SK-N-SH treated with all-trans-retinoic acid at 6 μM for 48 hours (cell line): ENCODE data around the gene CAMK2A.

Experiments used
- ATAC-seq: fragments of 200-7000 bp; cut with Tn5 transposase; 3 replicates; pipeline ENCODE4 v1.9.1; 2020; ENCODE audit warnings: mild to moderate bottlenecking, moderate library complexity
- ARNTL ChIP-seq: fragments of 450-650 bp; formaldehyde crosslinking; IDR thresholded peaks from 2 replicates; pipeline ENCODE4 v1.5.0; 2020; ENCODE audit warnings: low read depth, mild to moderate bottlenecking, moderate library complexity, borderline replicate concordance
- BACH2 ChIP-seq: fragments of 250-450 bp; sonication (Bioruptor Pico); IDR thresholded peaks from 2 replicates; pipeline ENCODE4 v1.9.0; 2021; ENCODE audit warnings: mild to moderate bottlenecking, borderline replicate concordance
- CREB5 ChIP-seq: fragments of 250-450 bp; sonication (Bioruptor Pico); IDR thresholded peaks from 2 replicates; pipeline ENCODE4 v1.5.1; 2020; ENCODE audit warnings: low read depth, mild to moderate bottlenecking, moderate library complexity
- CSDC2 ChIP-seq: fragments of 250-450 bp; sonication (Bioruptor Pico); IDR thresholded peaks from 2 replicates; pipeline ENCODE4 v1.5.0; 2020; ENCODE audit warnings: mild to moderate bottlenecking, moderate library complexity
- ESRRG ChIP-seq: fragments of 250-450 bp; sonication (Bioruptor Pico); IDR thresholded peaks from 2 replicates; pipeline ENCODE4 v1.6.1; 2021; ENCODE audit warnings: mild to moderate bottlenecking
- ISL1 ChIP-seq: fragments of 250-450 bp; sonication (Bioruptor Pico); IDR thresholded peaks from 2 replicates; pipeline ENCODE4 v2.1.2; 2022; ENCODE audit warnings: mild to moderate bottlenecking, moderate library complexity
- OSR1 ChIP-seq: fragments of 250-450 bp; sonication (Bioruptor Pico); IDR thresholded peaks from 2 replicates; pipeline ENCODE4 v1.8.0; 2022; ENCODE audit warnings: moderate library complexity, mild to moderate bottlenecking, inconsistent platforms
- POU6F1 ChIP-seq: fragments of 250-450 bp; sonication (Bioruptor Pico); IDR thresholded peaks from 2 replicates; pipeline ENCODE4 v1.8.0; 2021; ENCODE audit warnings: low read depth, mild to moderate bottlenecking, moderate library complexity, borderline replicate concordance
- SNAI2 ChIP-seq: fragments of 250-450 bp; sonication (Bioruptor Pico); IDR thresholded peaks from 2 replicates; pipeline ENCODE4 v1.5.0; 2020; ENCODE audit warnings: mild to moderate bottlenecking, moderate library complexity
- TCF4 ChIP-seq: fragments of 250-450 bp; sonication (Bioruptor Pico); IDR thresholded peaks from 2 replicates; pipeline ENCODE4 v1.8.0; 2021; ENCODE audit warnings: mild to moderate bottlenecking, moderate library complexity, borderline replicate concordance
- TOX ChIP-seq: fragments of 250-450 bp; sonication (Bioruptor Pico); IDR thresholded peaks from 2 replicates; pipeline ENCODE4 v1.8.0; 2021; ENCODE audit warnings: mild to moderate bottlenecking, moderate library complexity, borderline replicate concordance
- TSHZ2 ChIP-seq: fragments of 250-450 bp; sonication (Bioruptor Pico); IDR thresholded peaks from 2 replicates; pipeline ENCODE4 v1.5.0; 2020; ENCODE audit warnings: mild to moderate bottlenecking, moderate library complexity
- ZFP3 ChIP-seq: fragments of 250-450 bp; sonication (Bioruptor Pico); IDR thresholded peaks from 2 replicates; pipeline ENCODE4 v1.5.0; 2020; ENCODE audit warnings: mild to moderate bottlenecking, moderate library complexity
- ZFP30 ChIP-seq: fragments of 450-650 bp; formaldehyde crosslinking; IDR thresholded peaks from 2 replicates; pipeline ENCODE4 v1.5.0; 2022; ENCODE audit warnings: mild to moderate bottlenecking, moderate library complexity
- ZNF565 ChIP-seq: fragments of 450-650 bp; formaldehyde crosslinking; conservative IDR thresholded peaks from 2 replicates; pipeline ENCODE4 v1.5.0; 2020; ENCODE audit warnings: low read depth, mild to moderate bottlenecking, moderate library complexity
- ZNF70 ChIP-seq: fragments of 450-650 bp; formaldehyde crosslinking; IDR thresholded peaks from 2 replicates; pipeline ENCODE4 v1.5.0; 2020; ENCODE audit warnings: mild to moderate bottlenecking, moderate library complexity
- TF ChIP-seq, protein P1 (sequence below): fragments of 250-450 bp; sonication (Bioruptor Pico); IDR thresholded peaks from 2 replicates; pipeline ENCODE4 v1.5.1; 2021; ENCODE audit warnings: mild to moderate bottlenecking, moderate library complexity
- TF ChIP-seq, protein P2 (sequence below): fragments of 250-450 bp; sonication (Bioruptor Pico); IDR thresholded peaks from 2 replicates; pipeline ENCODE4 v1.8.0; 2020; ENCODE audit warnings: mild to moderate bottlenecking, moderate library complexity, borderline replicate concordance

CAMK2A gene

GRCh38 chr5:150305557-150305956 is 16.0 kb upstream of the CAMK2A start (continued):
- TF ChIP-seq CSDC2 (CRISPR knock-in tag), result no peak
- TF ChIP-seq, protein P1, sequence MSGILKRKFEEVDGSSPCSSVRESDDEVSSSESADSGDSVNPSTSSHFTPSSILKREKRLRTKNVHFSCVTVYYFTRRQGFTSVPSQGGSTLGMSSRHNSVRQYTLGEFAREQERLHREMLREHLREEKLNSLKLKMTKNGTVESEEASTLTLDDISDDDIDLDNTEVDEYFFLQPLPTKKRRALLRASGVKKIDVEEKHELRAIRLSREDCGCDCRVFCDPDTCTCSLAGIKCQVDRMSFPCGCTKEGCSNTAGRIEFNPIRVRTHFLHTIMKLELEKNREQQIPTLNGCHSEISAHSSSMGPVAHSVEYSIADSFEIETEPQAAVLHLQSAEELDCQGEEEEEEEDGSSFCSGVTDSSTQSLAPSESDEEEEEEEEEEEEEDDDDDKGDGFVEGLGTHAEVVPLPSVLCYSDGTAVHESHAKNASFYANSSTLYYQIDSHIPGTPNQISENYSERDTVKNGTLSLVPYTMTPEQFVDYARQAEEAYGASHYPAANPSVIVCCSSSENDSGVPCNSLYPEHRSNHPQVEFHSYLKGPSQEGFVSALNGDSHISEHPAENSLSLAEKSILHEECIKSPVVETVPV (CRISPR knock-in tag), result no peak
- no peak for TF ChIP-seq OSR1 (CRISPR knock-in tag)

DNA sequence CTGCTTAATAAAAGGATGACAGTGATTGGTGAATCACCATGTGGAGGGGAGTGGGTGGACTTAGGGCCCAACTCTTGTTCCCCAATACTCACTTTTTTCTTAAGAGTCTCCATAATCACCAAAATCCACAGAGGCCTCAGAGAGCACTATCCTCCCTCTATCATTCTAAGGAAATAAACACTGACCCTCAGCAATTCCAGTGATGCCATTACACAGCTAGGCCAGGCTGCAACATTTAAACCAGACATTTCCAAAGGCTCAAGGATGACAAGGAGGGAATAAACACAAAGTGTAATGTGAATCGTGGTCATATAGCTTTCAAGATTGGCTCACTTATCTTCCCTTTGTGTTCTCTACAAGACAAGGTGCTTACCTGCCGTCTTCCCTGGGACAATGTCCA is 15.5 kb upstream of the CAMK2A start:
- no peak for ATAC-seq

DNA sequence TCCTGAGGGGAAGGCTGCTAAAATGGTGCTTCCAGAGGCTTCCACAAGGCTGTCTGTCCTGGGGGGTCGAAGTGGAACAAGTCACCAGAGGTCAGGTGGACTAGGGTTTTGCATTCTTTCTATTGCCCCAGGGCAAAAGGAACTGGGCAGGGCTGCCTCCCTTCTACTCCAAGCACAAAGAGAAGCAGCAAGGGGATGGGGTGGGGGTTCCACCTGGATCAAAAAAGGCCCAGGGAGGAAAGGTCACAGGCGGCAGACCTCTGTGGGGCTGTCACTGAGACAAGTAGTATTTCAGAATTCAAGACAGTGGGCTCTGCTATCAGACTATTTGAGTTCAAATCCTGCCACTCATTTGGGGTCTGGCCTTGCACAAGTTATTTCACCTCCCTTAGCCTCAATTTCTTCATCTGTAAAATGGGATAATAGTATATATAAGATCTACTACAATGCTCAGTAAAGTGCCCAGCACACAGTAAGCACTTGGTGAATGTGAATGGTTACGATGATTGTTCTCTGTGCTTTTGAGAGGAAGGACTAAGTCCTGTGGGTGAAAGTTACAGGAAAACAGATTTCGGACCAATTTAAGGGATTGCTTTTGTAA is 15.0 kb upstream of the CAMK2A start:
- no peak for TF ChIP-seq ZFP30 (CRISPR knock-in tag)
- no peak for TF ChIP-seq TOX (CRISPR knock-in tag)
- no peak for TF ChIP-seq ARNTL (CRISPR knock-in tag)
- TF ChIP-seq, all 23 proteins: peak for 0
- no peak for ATAC-seq

More for the DNA sequence above, 15.5 kb upstream of the CAMK2A start:
- no peak for TF ChIP-seq ESRRG (CRISPR knock-in tag)
- no peak for TF ChIP-seq ZFP30 (CRISPR knock-in tag)
- TF ChIP-seq CREB5, result no peak
- TF ChIP-seq, protein P2, sequence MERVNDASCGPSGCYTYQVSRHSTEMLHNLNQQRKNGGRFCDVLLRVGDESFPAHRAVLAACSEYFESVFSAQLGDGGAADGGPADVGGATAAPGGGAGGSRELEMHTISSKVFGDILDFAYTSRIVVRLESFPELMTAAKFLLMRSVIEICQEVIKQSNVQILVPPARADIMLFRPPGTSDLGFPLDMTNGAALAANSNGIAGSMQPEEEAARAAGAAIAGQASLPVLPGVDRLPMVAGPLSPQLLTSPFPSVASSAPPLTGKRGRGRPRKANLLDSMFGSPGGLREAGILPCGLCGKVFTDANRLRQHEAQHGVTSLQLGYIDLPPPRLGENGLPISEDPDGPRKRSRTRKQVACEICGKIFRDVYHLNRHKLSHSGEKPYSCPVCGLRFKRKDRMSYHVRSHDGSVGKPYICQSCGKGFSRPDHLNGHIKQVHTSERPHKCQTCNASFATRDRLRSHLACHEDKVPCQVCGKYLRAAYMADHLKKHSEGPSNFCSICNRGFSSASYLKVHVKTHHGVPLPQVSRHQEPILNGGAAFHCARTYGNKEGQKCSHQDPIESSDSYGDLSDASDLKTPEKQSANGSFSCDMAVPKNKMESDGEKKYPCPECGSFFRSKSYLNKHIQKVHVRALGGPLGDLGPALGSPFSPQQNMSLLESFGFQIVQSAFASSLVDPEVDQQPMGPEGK (CRISPR knock-in tag), result no peak
- TF ChIP-seq, protein P1 (CRISPR knock-in tag), result no peak
- no peak for TF ChIP-seq ZFP3 (CRISPR knock-in tag)
- TF ChIP-seq BACH2 (CRISPR knock-in tag), result no peak
- no peak for TF ChIP-seq TCF4 (CRISPR knock-in tag)
- TF ChIP-seq ARNTL (CRISPR knock-in tag), result no peak
- no peak for TF ChIP-seq POU6F1 (CRISPR knock-in tag)
- no peak for TF ChIP-seq ZNF565 (CRISPR knock-in tag)
- TF ChIP-seq ISL1 (CRISPR knock-in tag), result no peak
- no peak for TF ChIP-seq ZNF70
- TF ChIP-seq SNAI2 (CRISPR knock-in tag), result no peak
- TF ChIP-seq CSDC2 (CRISPR knock-in tag), result no peak
- TF ChIP-seq OSR1 (CRISPR knock-in tag), result no peak

DNA sequence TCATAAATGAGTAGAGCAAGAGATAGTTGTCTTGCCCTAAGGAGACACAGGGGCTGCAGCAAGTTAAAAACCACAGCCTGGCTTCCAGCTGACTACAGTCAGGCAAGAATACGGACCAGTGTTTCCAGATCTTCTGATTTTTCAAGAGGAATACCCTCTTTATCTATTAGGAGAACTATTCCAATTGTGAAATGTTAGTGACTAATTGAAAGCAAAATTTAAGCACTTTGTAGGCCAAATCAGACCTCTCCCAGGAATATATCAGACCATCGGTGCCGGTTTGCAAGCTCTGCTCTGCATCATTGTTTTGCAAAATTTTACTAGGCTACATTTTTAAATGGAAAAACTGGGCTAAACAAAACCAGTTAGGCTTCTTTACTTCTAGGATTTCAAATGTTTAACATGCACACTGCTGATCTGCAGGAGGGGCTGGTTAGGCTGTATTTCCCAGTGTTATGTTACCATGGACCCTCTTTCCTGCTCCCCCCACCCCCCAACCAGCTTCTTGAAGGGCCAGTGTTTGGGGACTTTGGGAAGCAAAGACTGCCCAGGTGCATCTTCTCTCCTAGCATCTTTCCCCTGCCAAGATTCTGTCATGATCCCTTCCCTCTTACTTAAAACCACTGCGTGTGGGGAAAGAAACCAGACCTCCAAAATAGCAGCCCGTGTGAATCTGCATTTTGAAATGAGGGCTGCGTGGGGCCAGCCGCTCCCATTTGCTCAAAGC is 14.2 kb upstream of the CAMK2A start:
- ATAC-seq, result peak; percentile 28
- no peak for TF ChIP-seq TSHZ2 (CRISPR knock-in tag)
- TF ChIP-seq, protein P2 (CRISPR knock-in tag), result peak; percentile 35; the same call in 1 of the 2 replicates
- TF ChIP-seq, protein P1 (CRISPR knock-in tag), result no peak
